BLaER1 treated with 17β-estradiol and CSF1 and Interleukin-3, amounts not matched to agents 10 nM and 100 nM (cell line): Measurements from ENCODE around the gene ANP32D.
"Not testable (repeated sequence)": the region's sequence is repeated elsewhere in the genome, so short reads cannot be mapped to it uniquely, and the experiment has no call there.

ENCODE experiments used
- H3K27ac ChIP-seq, 11 experiments: shearing (Covaris generic); formaldehyde crosslinking; 2 replicates each; pipeline ENCODE4 v1.8.1; 2022
- H3K27me3 ChIP-seq, 11 experiments: shearing (Covaris generic); formaldehyde crosslinking; 2 replicates each; pipeline ENCODE4 v1.8.1; 2022
- H3K36me3 ChIP-seq, 11 experiments: shearing (Covaris generic); formaldehyde crosslinking; 2 replicates each; pipeline ENCODE4 v1.8.1; 2022
- H3K4me1 ChIP-seq, 10 experiments: shearing (Covaris generic); formaldehyde crosslinking; 2 replicates each; pipeline ENCODE4 v1.8.1; 2022
- H3K4me2 ChIP-seq, 11 experiments: shearing (Covaris generic); formaldehyde crosslinking; 2 replicates each; pipeline ENCODE4 v1.8.1; 2022
- H3K4me3 ChIP-seq, 10 experiments: shearing (Covaris generic); formaldehyde crosslinking; 2 replicates each; pipeline ENCODE4 v1.8.1; 2022
- H3K9ac ChIP-seq, 11 experiments: shearing (Covaris generic); formaldehyde crosslinking; 2 replicates each; pipeline ENCODE4 v1.8.1; 2022
- H3K9me3 ChIP-seq, 11 experiments: shearing (Covaris generic); formaldehyde crosslinking; replicated peaks in 1 of 11; 2 replicates each; pipeline ENCODE4 v1.8.1; 2022
- H4K20me1 ChIP-seq, 11 experiments: shearing (Covaris generic); formaldehyde crosslinking; 2 replicates each; pipeline ENCODE4 v1.8.1; 2022
- Cebpa-rat ChIP-seq, 11 experiments: shearing (Covaris generic); IDR thresholded peaks; 2 replicates each; pipeline ENCODE4 v1.8.1; 2022

Gene ANP32D

DNA sequence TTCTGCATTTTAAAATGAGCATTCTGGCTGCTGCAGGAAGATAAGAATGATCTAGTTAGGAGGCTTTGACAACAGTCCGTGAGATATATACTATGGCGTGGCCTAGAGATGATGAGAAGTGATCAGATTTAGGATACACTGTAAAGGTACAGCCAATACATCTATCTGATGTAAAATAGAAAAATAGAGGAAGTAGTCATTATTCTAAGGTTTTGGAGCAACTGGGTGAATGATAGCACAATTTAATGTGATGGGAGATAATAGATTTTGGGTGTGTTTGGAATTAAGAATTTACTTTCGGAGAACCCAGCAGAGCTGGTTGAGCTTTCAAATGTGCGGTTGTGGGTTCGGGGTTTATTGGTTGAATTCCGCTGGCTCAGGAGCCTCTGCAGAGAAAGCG lies at the start of gene ANP32D:
Gene ANP32D, plus strand, starts transcription at position 301 of the 400 bp plus-strand sequence. CDS start 106 bp downstream, outside the sequence.
- H3K27me3 ChIP-seq, result no peaks in the 10 kb centered on the region
- no peak within 1 kb of the TSS for H3K4me3 ChIP-seq
- no peaks in the 10 kb centered on the region for H3K36me3 ChIP-seq
- TF ChIP-seq Cebpa-rat (IDR thresholded peaks at IDR 0.05), result no peak
- no peak within 1 kb of the TSS for H3K9ac ChIP-seq
- no peaks in the 10 kb centered on the region for H4K20me1 ChIP-seq
- no peak within 1 kb of the TSS for H3K4me2 ChIP-seq
- no peaks in the 10 kb centered on the region for H3K4me1 ChIP-seq
- H3K9me3 ChIP-seq, result peaks cover 42 to 59% (median 51%) of the 10 kb centered on the region in 11 experiments
- H3K27ac ChIP-seq, result no peak within 1 kb of the TSS

DNA sequence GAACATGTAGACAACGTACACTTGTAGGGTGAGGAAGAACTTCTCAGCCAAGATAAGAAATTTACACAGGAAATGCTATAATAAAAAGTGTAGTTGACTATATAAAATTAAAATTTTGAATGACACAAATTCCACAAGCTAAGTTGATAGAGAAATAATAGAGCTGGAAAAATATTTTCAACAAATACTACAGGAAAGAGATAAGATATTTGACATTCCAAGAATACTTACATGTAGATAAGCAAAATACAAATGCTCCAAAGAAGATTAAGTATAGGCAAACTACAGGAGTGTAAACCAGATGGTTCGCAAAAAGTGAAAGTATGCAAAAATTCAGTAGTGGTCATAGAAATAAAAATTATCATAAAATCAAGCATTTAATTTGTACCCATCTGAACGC lies 49.2 kb upstream of the ANP32D start:
- peaks cover 0 to 10% (median 0%) of the 10 kb centered on the region in 10 experiments; a peak in 3 of 20 replicates for H3K4me1 ChIP-seq
- no peaks in the 10 kb centered on the region for H3K36me3 ChIP-seq
- no peak overlapping the region for H3K27ac ChIP-seq
- H3K9ac ChIP-seq, result no peak overlapping the region
- 0 out of 22 replicates have a peak, but pooled peaks cover 0 to 6% (median 0%) of the 10 kb centered on the region in 11 experiments for H3K9me3 ChIP-seq
- H3K4me3 ChIP-seq, result no peak overlapping the region
- no peak overlapping the region for H3K4me2 ChIP-seq
- no peak for TF ChIP-seq Cebpa-rat (IDR thresholded peaks at IDR 0.05)
- H4K20me1 ChIP-seq, result no peaks in the 10 kb centered on the region
- H3K27me3 ChIP-seq, result no peaks in the 10 kb centered on the region

DNA sequence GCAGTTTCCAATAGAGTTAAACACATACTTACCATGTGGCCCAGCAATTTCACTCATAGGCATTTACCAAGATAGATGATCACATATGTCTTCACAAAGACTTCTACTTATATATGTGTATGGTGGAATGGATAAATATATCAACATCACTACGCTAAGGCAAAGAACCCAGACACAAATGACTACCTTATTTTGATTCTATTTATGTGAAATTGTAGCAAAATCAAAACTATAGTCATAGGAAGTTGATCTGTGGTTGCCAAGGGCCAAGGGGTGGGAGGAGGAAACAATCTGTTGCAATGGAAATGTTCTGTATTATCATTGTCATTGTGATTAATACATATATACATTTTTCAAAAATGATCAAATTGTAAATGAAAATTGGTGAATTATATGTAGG lies 47.7 kb upstream of the ANP32D start:
- H3K27me3 ChIP-seq, result no peaks in the 10 kb centered on the region
- TF ChIP-seq Cebpa-rat (IDR thresholded peaks at IDR 0.05), result no peak
- H3K36me3 ChIP-seq, result no peaks in the 10 kb centered on the region
- H3K9ac ChIP-seq, result no peak overlapping the region
- H3K4me2 ChIP-seq, result no peak overlapping the region
- no peaks in the 10 kb centered on the region for H4K20me1 ChIP-seq
- H3K4me3 ChIP-seq, result no peak overlapping the region
- peaks cover 0 to 7% (median 0%) of the 10 kb centered on the region in 11 experiments; a peak in 1 of 22 replicates for H3K9me3 ChIP-seq
- no peak overlapping the region for H3K27ac ChIP-seq
- no peaks in the 10 kb centered on the region; a peak in 1 of 20 replicates for H3K4me1 ChIP-seq

DNA sequence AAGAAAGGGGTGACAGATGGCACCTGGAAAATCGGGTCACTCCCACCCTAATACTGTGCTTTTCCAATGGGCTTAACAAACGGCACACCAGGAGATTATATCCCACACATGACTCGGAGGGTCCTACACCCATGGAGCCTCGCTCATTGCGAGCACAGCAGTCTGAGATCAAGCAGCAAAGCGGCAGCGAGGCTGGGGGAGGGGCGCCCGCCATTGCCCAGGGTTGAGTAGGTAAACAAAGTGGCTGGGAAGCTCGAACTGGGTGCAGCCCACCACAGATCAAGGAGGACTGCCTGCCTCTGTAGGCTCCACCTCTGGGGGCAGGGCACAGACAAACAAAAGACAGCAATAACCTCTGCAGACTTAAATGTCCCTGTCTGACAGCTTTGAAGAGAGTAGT lies 38.3 kb upstream of the ANP32D start:
- not testable (repeated sequence) for H3K36me3 ChIP-seq, H3K9ac ChIP-seq, H4K20me1 ChIP-seq, H3K4me3 ChIP-seq, H3K4me1 ChIP-seq, H3K27me3 ChIP-seq, H3K27ac ChIP-seq, H3K4me2 ChIP-seq
- peaks cover 4 to 20% (median 9%) of the 10 kb centered on the region in 11 experiments; a peak in 11 of 22 replicates for H3K9me3 ChIP-seq

DNA sequence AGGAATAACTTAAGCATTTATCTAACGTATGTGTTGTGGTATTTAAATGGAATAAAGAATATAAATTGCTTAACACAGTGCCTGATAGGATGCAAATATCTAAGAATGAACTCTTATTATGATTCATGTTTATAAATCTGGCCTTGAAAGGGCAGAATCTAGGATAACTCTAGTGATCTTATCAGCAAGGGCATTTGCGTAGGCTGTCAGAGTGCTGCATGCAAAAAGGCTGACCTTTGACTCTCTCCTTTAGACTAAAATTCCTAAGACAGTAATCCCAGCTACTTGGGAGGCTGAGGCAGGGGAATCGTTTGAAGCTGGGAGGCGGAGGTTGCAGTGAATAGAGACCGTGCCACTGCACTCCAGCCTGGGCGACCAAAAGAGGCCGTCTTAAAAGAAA lies 31.3 kb upstream of the ANP32D start:
- no peak overlapping the region for H3K4me2 ChIP-seq
- no peak overlapping the region for H3K4me3 ChIP-seq
- H3K4me1 ChIP-seq, result peaks cover 0 to 10% (median 4%) of the 10 kb centered on the region in 10 experiments; a peak in 13 of 20 replicates
- H3K9me3 ChIP-seq, result no peaks in the 10 kb centered on the region
- H3K36me3 ChIP-seq, result no peaks in the 10 kb centered on the region
- H3K9ac ChIP-seq, result no peak overlapping the region
- no peaks in the 10 kb centered on the region for H3K27me3 ChIP-seq
- no peak for TF ChIP-seq Cebpa-rat (IDR thresholded peaks at IDR 0.05)
- H4K20me1 ChIP-seq, result no peaks in the 10 kb centered on the region
- no peak overlapping the region for H3K27ac ChIP-seq

DNA sequence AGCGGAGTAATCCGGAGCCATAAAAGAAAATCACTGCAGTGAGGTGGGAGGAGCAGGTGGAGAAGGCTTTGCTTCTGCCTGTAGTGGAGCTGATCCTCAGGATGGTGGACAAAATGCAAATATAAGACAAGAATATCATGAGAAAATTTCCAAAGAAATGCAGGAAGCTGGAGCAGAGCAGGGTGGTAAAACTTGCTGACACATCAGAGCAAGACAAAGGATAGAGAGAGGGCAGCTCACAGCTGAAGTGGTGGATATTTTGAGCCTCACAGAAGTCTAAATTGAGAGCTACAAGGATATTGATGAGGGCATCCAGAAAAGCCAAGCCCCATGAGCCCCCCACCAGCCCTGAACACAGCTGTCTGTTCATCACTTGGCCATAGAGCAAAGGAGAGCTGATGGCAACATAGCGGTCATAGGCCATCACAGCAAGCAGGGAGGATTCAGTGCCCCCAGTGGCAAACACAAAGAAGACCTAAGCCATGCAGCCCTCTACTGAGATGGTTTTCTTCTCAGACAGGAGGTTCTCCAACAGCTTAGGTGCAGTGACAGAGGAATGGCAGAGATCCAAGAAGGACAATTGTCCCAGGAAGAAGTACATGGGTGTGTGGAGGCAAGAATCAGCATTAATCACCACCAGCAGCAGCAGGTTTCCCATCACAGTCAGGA lies 30.0 kb upstream of the ANP32D start:
- H3K9ac ChIP-seq, result no peak overlapping the region
- no peaks in the 10 kb centered on the region for H3K36me3 ChIP-seq
- H3K27ac ChIP-seq, result no peak overlapping the region
- H3K4me1 ChIP-seq, result peaks cover 0 to 21% (median 8%) of the 10 kb centered on the region in 10 experiments; a peak in 15 of 20 replicates
- H3K4me3 ChIP-seq, result no peak overlapping the region
- TF ChIP-seq Cebpa-rat (IDR thresholded peaks at IDR 0.05), result no peak
- H4K20me1 ChIP-seq, result no peaks in the 10 kb centered on the region
- no peaks in the 10 kb centered on the region for H3K27me3 ChIP-seq
- no peaks in the 10 kb centered on the region for H3K9me3 ChIP-seq
- H3K4me2 ChIP-seq, result no peak overlapping the region

DNA sequence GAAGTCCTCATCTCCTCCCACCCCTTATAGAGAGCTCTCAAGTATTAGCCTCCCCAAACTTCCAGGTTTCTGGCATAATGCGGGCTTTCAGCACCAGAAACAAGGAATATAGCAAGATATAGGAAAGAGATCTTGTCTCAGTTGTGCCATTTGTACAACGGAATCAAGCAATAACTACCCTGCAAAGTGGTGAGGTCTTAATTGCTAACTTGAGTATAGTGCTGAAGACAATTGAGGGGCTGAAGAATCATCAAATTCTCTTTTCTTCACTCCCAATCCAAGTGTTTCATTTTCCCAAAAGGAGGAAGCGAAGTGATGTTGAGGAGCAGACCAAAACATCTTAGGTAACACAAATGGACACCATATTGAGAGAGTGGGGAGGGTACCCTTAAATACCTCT lies 26.8 kb upstream of the ANP32D start:
- peak overlapping the region in 6 of 11 experiments; percentile 15 to 67 (median 42); a peak in 8 of 22 replicates for H3K4me2 ChIP-seq
- no peak overlapping the region for H3K27ac ChIP-seq
- no peaks in the 10 kb centered on the region; a peak in 1 of 22 replicates for H3K36me3 ChIP-seq

DNA sequence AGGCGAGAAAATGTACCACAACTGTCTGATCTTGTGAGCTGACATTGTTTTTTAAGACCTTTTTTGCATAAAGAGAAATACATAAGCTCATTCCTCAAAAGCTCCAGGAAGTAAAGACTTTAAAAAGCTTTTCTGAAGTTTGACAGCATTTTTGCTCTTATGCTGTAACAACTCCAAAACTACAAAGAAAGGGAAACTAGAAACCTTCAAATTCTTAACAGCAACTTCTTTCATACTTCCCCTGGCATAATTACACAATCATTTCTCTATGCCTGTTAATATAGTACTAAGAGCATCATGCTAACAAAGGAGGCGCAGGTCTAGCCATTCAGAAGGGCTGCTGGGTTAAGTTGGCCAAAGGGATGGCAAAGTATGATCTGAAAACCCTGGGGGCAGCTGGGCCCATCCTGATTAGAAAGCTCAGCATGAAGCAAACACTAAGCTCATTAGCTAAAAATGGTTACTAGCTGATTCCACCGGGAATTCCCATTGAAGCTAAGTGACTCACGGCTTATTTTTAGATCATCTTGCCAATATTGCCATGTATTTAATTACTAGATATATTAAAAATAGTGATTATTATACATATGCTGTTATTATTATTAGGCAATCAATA lies 26.1 kb upstream of the ANP32D start:
- Histone ChIP-seq H4K20me1 (no peaks in the 10 kb centered on the region), H3K36me3 (no peaks in the 10 kb centered on the region; a peak in 1 of 22 replicates), H3K4me3 (no peak overlapping the region), H3K4me1 (peaks cover 0 to 33% (median 8%) of the 10 kb centered on the region in 10 experiments; a peak in 15 of 20 replicates), H3K27ac (peak overlapping the region in 2 of 11 experiments; percentile 9 to 28; a peak in 2 of 22 replicates), H3K27me3 (no peaks in the 10 kb centered on the region), H3K9ac (no peak overlapping the region), H3K4me2 (peak overlapping the region in 9 of 11 experiments; percentile 12 to 67 (median 36); a peak in 14 of 22 replicates), H3K9me3 (peaks cover 5 to 18% (median 11%) of the 10 kb centered on the region in 11 experiments; a peak in 20 of 22 replicates)
- TF ChIP-seq Cebpa-rat (IDR thresholded peaks at IDR 0.05), result peak in 1 of 11 experiments; percentile 38; a peak in 1 of 22 replicates

More for the DNA sequence above, 26.8 kb upstream of the ANP32D start:
- H3K4me3 ChIP-seq, result no peak overlapping the region
- H4K20me1 ChIP-seq, result no peaks in the 10 kb centered on the region
- TF ChIP-seq Cebpa-rat (IDR thresholded peaks at IDR 0.05), result no peak
- no peaks in the 10 kb centered on the region for H3K27me3 ChIP-seq
- peaks cover 5 to 18% (median 11%) of the 10 kb centered on the region in 11 experiments; a peak in 20 of 22 replicates for H3K9me3 ChIP-seq
- peaks cover 0 to 29% (median 8%) of the 10 kb centered on the region in 10 experiments; a peak in 15 of 20 replicates for H3K4me1 ChIP-seq
- H3K9ac ChIP-seq, result no peak overlapping the region

DNA sequence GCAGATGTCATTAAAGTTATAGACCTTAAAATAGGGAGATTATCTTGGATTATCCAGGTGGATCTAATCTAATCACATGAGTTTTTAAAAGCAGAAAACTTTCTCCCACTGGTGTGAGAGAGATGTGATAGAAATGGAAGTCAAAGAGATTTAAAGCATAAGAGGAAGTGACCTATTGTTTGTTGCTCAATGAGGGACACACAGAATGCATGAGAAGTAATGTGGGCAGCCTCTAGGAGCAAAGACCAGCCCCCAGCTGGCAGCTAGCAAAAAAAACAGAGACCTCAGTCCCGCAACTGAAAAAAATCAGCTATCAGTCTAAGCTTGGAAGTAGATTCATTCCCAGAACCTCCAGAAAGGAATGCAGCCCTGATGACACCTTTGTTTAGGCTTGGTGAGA lies 24.6 kb upstream of the ANP32D start:
- peak overlapping the region in 2 of 11 experiments; percentile 12 to 42; a peak in 3 of 22 replicates for H3K4me2 ChIP-seq
- H3K27ac ChIP-seq, result no peak overlapping the region
- TF ChIP-seq Cebpa-rat (IDR thresholded peaks at IDR 0.05), result no peak; a peak in 1 of 22 replicates
- peaks cover 0 to 37% (median 8%) of the 10 kb centered on the region in 10 experiments; a peak in 15 of 20 replicates for H3K4me1 ChIP-seq
- H3K9ac ChIP-seq, result no peak overlapping the region
- no peaks in the 10 kb centered on the region for H4K20me1 ChIP-seq
- H3K9me3 ChIP-seq, result peaks cover 5 to 18% (median 11%) of the 10 kb centered on the region in 11 experiments; a peak in 20 of 22 replicates
- H3K4me3 ChIP-seq, result no peak overlapping the region
- no peaks in the 10 kb centered on the region for H3K27me3 ChIP-seq
- no peaks in the 10 kb centered on the region; a peak in 1 of 22 replicates for H3K36me3 ChIP-seq
